K562 (cell line): ENCODE measurements around the gene EFR3B. TPM values are rescaled to one million over a fixed set of nuclear protein-coding genes. Genes with fewer than 3 reads are reported as not detected.

Experiments
- ATAC-seq: fragments of 200-7000 bp; cut with Tn5 transposase; 3 replicates; pipeline ENCODE4 v1.9.1; 2020; ENCODE audit warnings: moderate library complexity
- BruUV-seq: library from RNA; stranded (reverse); fragments of 400-500 nt; replicated peaks from 2 replicates; lab custom pipeline; 2021; lab: Mats Ljungman, UMichigan
- CTCF ChIA-PET: fragments of 300-600 bp; formaldehyde crosslinking; extraction: SDS; loops from one replicate; lab custom pipeline; 2021; ENCODE audit warnings: low intra/inter-chr PET ratio; lab: Yijun Ruan, JAX
- POLR2A ChIA-PET: fragments of 300-600, 350-650 bp; sonication (Branson Sonifier 250); formaldehyde crosslinking; extraction: SDS; loops from one replicate; lab custom pipeline; 2021; ENCODE audit warnings: antibody characterized with exemption, inconsistent platforms; lab: Yijun Ruan, JAX
- DNase-seq, 4 experiments: peaks; one replicate each; pipeline versions ENCODE4 v3.0.0 to v3.0.0-alpha.2; 2011 to 2018; ENCODE audit warnings: low spot score in 3 of 4, mixed read lengths in 3 of 4; ENCODE audit errors: extremely low read depth in 1 of 4
- FAIRE-seq: peaks from 2 replicates; lab custom pipeline; 2011; peaks lifted over from hg19 to GRCh38; lab: Jason Lieb, UNC
- H2AFZ ChIP-seq: 2 replicates; pipeline ENCODE4 v1.6.0; 2011; ENCODE audit warnings: low read depth, low read length, control low read depth, inconsistent platforms
- H3K27ac ChIP-seq: fragments of 200-600 bp; 3 replicates; pipeline ENCODE4 v1.8.0; 2011; ENCODE audit warnings: low read depth, mild to moderate bottlenecking, control low read depth, inconsistent platforms, low read length, moderate library complexity, mixed read lengths; ENCODE audit errors: extremely low read depth
- H3K27me3 ChIP-seq, 2 experiments: fragments of 300-600 bp in 1 of 2; 2 replicates in 1 of 2; 3 replicates in 1 of 2; pipeline versions ENCODE4 v1.6.0 to v1.8.0; 2011; ENCODE audit warnings: inconsistent platforms in 2 of 2, low read length in 2 of 2, mild to moderate bottlenecking in 1 of 2, mixed read lengths in 1 of 2, moderate library complexity in 1 of 2; ENCODE audit not compliant: control insufficient read depth in 2 of 2, insufficient read depth in 2 of 2
- H3K36me3 ChIP-seq: fragments of 300-600 bp; 3 replicates; pipeline ENCODE4 v1.8.0; 2011; ENCODE audit warnings: mild to moderate bottlenecking, low read length, inconsistent platforms; ENCODE audit not compliant: control insufficient read depth, insufficient read depth
- H3K4me1 ChIP-seq, 2 experiments: fragments of 200-600 bp in 1 of 2; replicated peaks in 1 of 2; 2 replicates in 1 of 2; 3 replicates in 1 of 2; pipeline versions ENCODE4 v1.5.1 to v1.8.0; 2011; ENCODE audit warnings: inconsistent platforms in 2 of 2, low read length in 2 of 2, mild to moderate bottlenecking in 1 of 2, mixed read lengths in 1 of 2, moderate library complexity in 1 of 2; ENCODE audit not compliant: control insufficient read depth in 2 of 2, insufficient read depth in 2 of 2
- H3K4me2 ChIP-seq: 2 replicates; pipeline ENCODE4 v1.6.1; 2011; ENCODE audit warnings: low read length, control low read depth, inconsistent platforms, mixed read lengths; ENCODE audit not compliant: insufficient read depth
- H3K4me3 ChIP-seq: fragments of 200-600 bp; sonication (generic), shearing (Covaris generic); 2 replicates; pipeline ENCODE4 v1.5.1; 2016; ENCODE audit warnings: control low read depth, inconsistent platforms
- H3K79me2 ChIP-seq: fragments of 200-600 bp; 3 replicates; pipeline ENCODE4 v1.8.0; 2011; ENCODE audit warnings: low read length, inconsistent platforms; ENCODE audit not compliant: control insufficient read depth, insufficient read depth
- H3K9ac ChIP-seq, 2 experiments: 2 replicates each; pipeline versions ENCODE4 v1.6.0 to v1.6.1; 2011; ENCODE audit warnings: low read depth in 2 of 2, low read length in 2 of 2, control low read depth in 1 of 2, inconsistent platforms in 1 of 2, mild to moderate bottlenecking in 1 of 2, mixed read lengths in 1 of 2; ENCODE audit not compliant: insufficient read depth in 1 of 2
- H3K9me1 ChIP-seq: one replicate; pipeline ENCODE4 v1.6.0; 2011; ENCODE audit warnings: inconsistent platforms, mild to moderate bottlenecking, low read length, moderate library complexity; ENCODE audit not compliant: control insufficient read depth, insufficient read depth
- H3K9me3 ChIP-seq: replicated peaks from 2 replicates; pipeline ENCODE4 v1.5.1; 2011; ENCODE audit warnings: low read depth, low read length, inconsistent platforms; ENCODE audit not compliant: control insufficient read depth, insufficient read depth
- H4K20me1 ChIP-seq: replicated peaks from 2 replicates; pipeline ENCODE4 v1.6.1; 2011; ENCODE audit warnings: low read length, inconsistent platforms, mixed read lengths; ENCODE audit not compliant: control insufficient read depth, insufficient read depth
- LARP7 ChIP-seq: fragments of 450-650 bp; IDR thresholded peaks from 2 replicates; pipeline ENCODE4 v1.6.1; 2016
- NFIX ChIP-seq: fragments of 250-450 bp; sonication (Bioruptor Pico); IDR thresholded peaks from 2 replicates; pipeline ENCODE4 v1.4.0; 2020; ENCODE audit warnings: low read depth, mild to moderate bottlenecking, moderate library complexity
- SREBF1 ChIP-seq: fragments of 150-350 bp; IDR thresholded peaks from 2 replicates; pipeline ENCODE4 v1.6.1; 2014; ENCODE audit warnings: antibody characterized with exemption, low read depth, low read length, borderline replicate concordance
- SRSF3 ChIP-seq: fragments of 200-400 bp; formaldehyde crosslinking; IDR thresholded peaks from 2 replicates; pipeline ENCODE4 v1.6.1; 2016; ENCODE audit warnings: mild to moderate bottlenecking, low read length, moderate library complexity; ENCODE audit not compliant: insufficient read depth
- TCF3 ChIP-seq: sonication (generic); formaldehyde crosslinking; IDR thresholded peaks from 2 replicates; pipeline ENCODE4 v1.4.0; 2020; ENCODE audit warnings: mild to moderate bottlenecking, missing genetic modification reagents
- WGBS: fragments of 100-300 bp; shearing (Covaris generic); methylation state at CpG from one replicate; pipeline ENCODE4 v1.1.6; 2016; ENCODE audit warnings: low coverage, mixed read lengths; ENCODE audit not compliant: insufficient coverage; ENCODE audit errors: missing lambda C conversion rate; 5-methylcytosine and 5-hydroxymethylcytosine counted together
- in situ Hi-C: fragments of 300-500 bp; cut with MboI; formaldehyde crosslinking; loops from 4 replicates; pipeline ENCODE4 v1.15.0; 2018; ENCODE audit warnings: inconsistent platforms, mixed read lengths
- intact Hi-C: fragments of 100-400 bp; cut with micrococcal nuclease; formaldehyde crosslinking; loops from 2 replicates; pipeline ENCODE4 v1.14.2; 2022
- polyA plus RNA-seq, 8 experiments: library from polyadenylated mRNA; depleted of rRNA in 4 of 8; stranded (reverse) in 5 of 8; unstranded in 3 of 8; fragments of >200 nt; fragmentation: Nextera tagmentation in 2 of 8; fragmentation: Illumina TruSeq in 1 of 8; extraction: Ambion mirVana in 2 of 8; extraction: Trizol in 1 of 8; gene quantifications; 2 replicates each; pipeline versions ENCODE4 v1.2.1 to v1.2.3, GENCODE V29; 2011 to 2014; ENCODE audit warnings: inconsistent platforms in 1 of 8, missing spikeins in 1 of 8
- total RNA-seq, 7 experiments: library from RNA; depleted of rRNA in 6 of 7; stranded (reverse); fragments of >200 nt in 6 of 7; fragmentation: Illumina TruSeq in 2 of 7; extraction: Trizol in 2 of 7; gene quantifications; 2 replicates each; pipeline versions ENCODE4 v1.2.1 to v1.2.3, GENCODE V29; 2011 to 2021; ENCODE audit warnings: low replicate concordance in 1 of 7
- TF ChIP-seq, protein P1 (sequence below): sonication (generic); formaldehyde crosslinking; IDR thresholded peaks from 2 replicates; pipeline ENCODE4 v1.8.0; 2022; ENCODE audit warnings: mild to moderate bottlenecking, missing genetic modification reagents, borderline replicate concordance
- TF ChIP-seq, protein P2 (sequence below), 2 experiments: fragments of 450-650 bp in 1 of 2; sonication (generic) in 1 of 2; formaldehyde crosslinking in 1 of 2; IDR thresholded peaks; 2 replicates each; pipeline versions ENCODE4 v1.7.1 to v1.9.0; 2016 to 2022; ENCODE audit warnings: inconsistent platforms in 1 of 2, mild to moderate bottlenecking in 1 of 2, missing genetic modification reagents in 1 of 2
- TF ChIP-seq, protein P3 (sequence below): sonication (generic); formaldehyde crosslinking; IDR thresholded peaks from 2 replicates; pipeline ENCODE4 v1.8.0; 2022; ENCODE audit warnings: mild to moderate bottlenecking, missing genetic modification reagents

The EFR3B gene
- total and polyA plus RNA-seq, 9 of the 15 experiments (the other 6 are each of a cell fraction or from before 2014, with no cell fraction given), result not detected

- Histone ChIP-seq H3K4me1 (no peaks in the 10 kb centered on the region), H3K27me3 (peaks cover 9 to 32% of the 10 kb centered on the region in 2 experiments), H3K27ac (no peak overlapping the region), H3K79me2 (no peaks in the 10 kb centered on the region), H3K4me3 (no peak overlapping the region), H4K20me1 (no peaks in the 10 kb centered on the region), H3K9ac (no peak overlapping the region), H2AFZ (no peak overlapping the region), H3K36me3 (no peaks in the 10 kb centered on the region), H3K9me3 (no peaks in the 10 kb centered on the region), H3K4me2 (no peak overlapping the region), H3K9me1 (no peaks in the 10 kb centered on the region)
- 3% methylated on average over 4 of the region's 4 CpGs for WGBS
- in situ Hi-C loops, result no loop called here
- intact Hi-C loops, result no loop called here
- ChIA-PET POLR2A (no interaction called here), CTCF (no interaction called here)
- FAIRE-seq (no peak), DNase-seq (no peak), ATAC-seq (no peak)
- TF ChIP-seq, protein P1, sequence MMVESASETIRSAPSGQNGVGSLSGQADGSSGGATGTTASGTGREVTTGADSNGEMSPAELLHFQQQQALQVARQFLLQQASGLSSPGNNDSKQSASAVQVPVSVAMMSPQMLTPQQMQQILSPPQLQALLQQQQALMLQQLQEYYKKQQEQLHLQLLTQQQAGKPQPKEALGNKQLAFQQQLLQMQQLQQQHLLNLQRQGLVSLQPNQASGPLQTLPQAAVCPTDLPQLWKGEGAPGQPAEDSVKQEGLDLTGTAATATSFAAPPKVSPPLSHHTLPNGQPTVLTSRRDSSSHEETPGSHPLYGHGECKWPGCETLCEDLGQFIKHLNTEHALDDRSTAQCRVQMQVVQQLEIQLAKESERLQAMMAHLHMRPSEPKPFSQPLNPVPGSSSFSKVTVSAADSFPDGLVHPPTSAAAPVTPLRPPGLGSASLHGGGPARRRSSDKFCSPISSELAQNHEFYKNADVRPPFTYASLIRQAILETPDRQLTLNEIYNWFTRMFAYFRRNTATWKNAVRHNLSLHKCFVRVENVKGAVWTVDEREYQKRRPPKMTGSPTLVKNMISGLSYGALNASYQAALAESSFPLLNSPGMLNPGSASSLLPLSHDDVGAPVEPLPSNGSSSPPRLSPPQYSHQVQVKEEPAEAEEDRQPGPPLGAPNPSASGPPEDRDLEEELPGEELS (CRISPR knock-in tag), result no peak
- TF ChIP-seq, protein P2, sequence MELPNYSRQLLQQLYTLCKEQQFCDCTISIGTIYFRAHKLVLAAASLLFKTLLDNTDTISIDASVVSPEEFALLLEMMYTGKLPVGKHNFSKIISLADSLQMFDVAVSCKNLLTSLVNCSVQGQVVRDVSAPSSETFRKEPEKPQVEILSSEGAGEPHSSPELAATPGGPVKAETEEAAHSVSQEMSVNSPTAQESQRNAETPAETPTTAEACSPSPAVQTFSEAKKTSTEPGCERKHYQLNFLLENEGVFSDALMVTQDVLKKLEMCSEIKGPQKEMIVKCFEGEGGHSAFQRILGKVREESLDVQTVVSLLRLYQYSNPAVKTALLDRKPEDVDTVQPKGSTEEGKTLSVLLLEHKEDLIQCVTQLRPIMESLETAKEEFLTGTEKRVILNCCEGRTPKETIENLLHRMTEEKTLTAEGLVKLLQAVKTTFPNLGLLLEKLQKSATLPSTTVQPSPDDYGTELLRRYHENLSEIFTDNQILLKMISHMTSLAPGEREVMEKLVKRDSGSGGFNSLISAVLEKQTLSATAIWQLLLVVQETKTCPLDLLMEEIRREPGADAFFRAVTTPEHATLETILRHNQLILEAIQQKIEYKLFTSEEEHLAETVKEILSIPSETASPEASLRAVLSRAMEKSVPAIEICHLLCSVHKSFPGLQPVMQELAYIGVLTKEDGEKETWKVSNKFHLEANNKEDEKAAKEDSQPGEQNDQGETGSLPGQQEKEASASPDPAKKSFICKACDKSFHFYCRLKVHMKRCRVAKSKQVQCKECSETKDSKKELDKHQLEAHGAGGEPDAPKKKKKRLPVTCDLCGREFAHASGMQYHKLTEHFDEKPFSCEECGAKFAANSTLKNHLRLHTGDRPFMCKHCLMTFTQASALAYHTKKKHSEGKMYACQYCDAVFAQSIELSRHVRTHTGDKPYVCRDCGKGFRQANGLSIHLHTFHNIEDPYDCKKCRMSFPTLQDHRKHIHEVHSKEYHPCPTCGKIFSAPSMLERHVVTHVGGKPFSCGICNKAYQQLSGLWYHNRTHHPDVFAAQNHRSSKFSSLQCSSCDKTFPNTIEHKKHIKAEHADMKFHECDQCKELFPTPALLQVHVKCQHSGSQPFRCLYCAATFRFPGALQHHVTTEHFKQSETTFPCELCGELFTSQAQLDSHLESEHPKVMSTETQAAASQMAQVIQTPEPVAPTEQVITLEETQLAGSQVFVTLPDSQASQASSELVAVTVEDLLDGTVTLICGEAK (IDR thresholded peaks at IDR 0.05), result no peak
- TF ChIP-seq, protein P2 (CRISPR knock-in tag; IDR thresholded peaks at IDR 0.05), result no peak
- TF ChIP-seq LARP7 (no peak), NFIX (CRISPR knock-in tag) (no peak), TCF3 (CRISPR knock-in tag) (no peak), SRSF3 (no peak), SREBF1 (no peak)
- TF ChIP-seq, protein P3, sequence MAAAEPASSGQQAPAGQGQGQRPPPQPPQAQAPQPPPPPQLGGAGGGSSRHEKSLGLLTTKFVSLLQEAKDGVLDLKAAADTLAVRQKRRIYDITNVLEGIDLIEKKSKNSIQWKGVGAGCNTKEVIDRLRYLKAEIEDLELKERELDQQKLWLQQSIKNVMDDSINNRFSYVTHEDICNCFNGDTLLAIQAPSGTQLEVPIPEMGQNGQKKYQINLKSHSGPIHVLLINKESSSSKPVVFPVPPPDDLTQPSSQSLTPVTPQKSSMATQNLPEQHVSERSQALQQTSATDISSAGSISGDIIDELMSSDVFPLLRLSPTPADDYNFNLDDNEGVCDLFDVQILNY (CRISPR knock-in tag), result no peak
- BruUV-seq, result no TSS peak
These were observed 41.8 kb upstream of the EFR3B start for GRCh38 chr2:25000036-25000435.
